Heart left ventricle (tissue), 13 donors: ENCODE results near the gene PLCB1.

ENCODE experiments used
- CTCF ChIP-seq, 12 donors: fragments of 200-600 bp; sonication (generic) in 4 of 12; IDR thresholded peaks; one replicate each; pipeline versions ENCODE4 v1.5.0 to v1.8.0; 2018 to 2022; ENCODE audit warnings: antibody characterized with exemption in 12 of 12, mild to moderate bottlenecking in 5 of 12
- POLR2A ChIP-seq, 2 donors: fragments of 450-650 bp; IDR thresholded peaks; one replicate each; pipeline ENCODE4 v1.6.1; 2017; ENCODE audit warnings: antibody characterized with exemption in 2 of 2, mild to moderate bottlenecking in 2 of 2, moderate library complexity in 2 of 2
- donor health status: ischemic (EF 13 %, LVEDD 7.1; RV severe dilation, severe dysfunction).
- donor health status: DM: no; HTN: yes; CAD: no.
- donor health status: DM: no; HTN: no; CAD: no.
- donor health status: ischemic (EF 25% LVEDD 6.9; RV normal size, moderate dysfunction).
- donor health status: ischemic (EF 25% LVEDD 5.7; RV mildly dilated, moderate dysfunction).
- donor health status: ischemic (EF 35%, LVEDD 5.7; RV mildly dilated, moderate dysfunction).
- donor health status: nonischemic (EF 11% LVEDD 7.7; RV severe dilation, severe dysfunction).
- donor health status: DM: yes; HTN: yes; CAD: no.
- donor health status: PGD.
- donor health status: ischemic (EF 29% LVEDD 5.4; RV normal size, mild dysfunction).
- donor health status: nonischemic (EF 23%, LVEDD 6.1; RV moderate dilation, normal function).

- TF ChIP-seq CTCF (IDR thresholded peaks at IDR 0.05) (no peak), POLR2A (IDR thresholded peaks at IDR 0.05) (no peak)
These were observed 383.9 kb downstream of the PLCB1 start for GRCh38 chr20:8515810-8516435.
